ENCODE measurements around the gene CALCR.
"Not testable (repeated sequence)": the region's sequence is repeated elsewhere in the genome, so short reads cannot be mapped to it uniquely, and the experiment has no call there.

CALCR gene

GRCh38 chr7:93562106-93562505, 12.4 kb downstream of the CALCR start:
- no peak for DNase-seq (ENCODE audit: low spot score)

GRCh38 chr7:93559639-93560491, 14.7 kb downstream of the CALCR start:
- DNase-seq (ENCODE audit: low spot score) = no peak

- DNase-seq (ENCODE audit: low spot score) = no peak
Measured at GRCh38 chr7:93558705-93559614, 15.6 kb downstream of the CALCR start.

DNA sequence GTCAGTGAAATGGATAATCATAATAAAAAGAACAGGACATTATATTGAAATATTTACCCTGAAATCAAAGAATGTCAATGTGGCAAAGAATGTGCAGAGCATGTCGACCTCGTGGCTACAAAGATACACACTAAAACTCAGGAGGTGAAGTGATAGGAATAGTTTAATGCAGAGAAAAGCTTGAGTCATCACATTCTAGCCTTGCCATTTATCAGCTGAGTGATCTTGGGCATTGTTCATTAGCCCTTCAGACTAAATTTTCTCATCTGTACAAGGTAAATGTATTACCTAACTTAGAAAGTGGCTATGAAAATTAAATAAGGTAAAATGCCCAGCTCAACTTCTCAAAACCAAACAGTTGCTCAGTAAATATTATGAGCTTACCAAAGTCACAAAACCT, 22.6 kb downstream of the CALCR start:
- DNase-seq (ENCODE audit: low spot score) = no peak

DNA sequence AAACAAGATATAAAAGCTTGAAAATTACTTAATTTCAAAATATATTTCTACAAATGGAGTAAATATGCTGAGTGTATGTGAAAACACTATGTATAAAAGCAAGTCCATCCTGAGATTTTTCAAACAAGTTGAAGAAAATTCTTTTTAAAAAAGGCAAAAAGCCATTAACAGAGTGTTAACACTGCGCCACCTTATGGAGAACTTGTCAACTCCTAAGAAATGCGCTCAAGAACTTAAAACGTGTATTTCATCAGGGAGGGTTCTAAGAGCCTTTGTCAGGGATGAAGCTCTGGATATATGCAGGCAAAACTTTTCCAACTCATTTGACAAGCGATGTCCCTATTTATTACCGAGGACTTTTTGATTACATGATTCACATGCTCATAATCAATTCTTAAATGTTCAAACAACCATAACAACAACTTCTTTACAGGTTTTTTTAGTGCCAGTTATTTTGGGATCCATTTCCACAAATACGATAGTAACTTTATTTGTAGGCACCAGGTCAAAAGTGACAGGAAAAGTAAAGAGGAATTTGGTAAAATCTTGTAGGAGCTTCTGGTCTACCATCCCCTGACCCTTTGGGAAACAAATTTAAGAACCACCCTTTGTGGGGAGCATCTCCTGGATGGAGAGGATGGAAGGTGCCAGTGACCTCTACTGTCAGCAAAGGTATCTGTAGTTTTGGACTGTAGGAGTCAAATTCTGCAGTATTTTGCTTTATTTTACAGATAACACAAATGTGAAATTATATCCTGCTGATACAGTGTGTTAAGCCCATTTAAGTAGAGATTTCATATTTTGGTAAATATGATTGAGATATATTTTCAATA, 23.2 kb downstream of the CALCR start:
- DNase-seq (ENCODE audit: low spot score) = peak; percentile 25

DNA sequence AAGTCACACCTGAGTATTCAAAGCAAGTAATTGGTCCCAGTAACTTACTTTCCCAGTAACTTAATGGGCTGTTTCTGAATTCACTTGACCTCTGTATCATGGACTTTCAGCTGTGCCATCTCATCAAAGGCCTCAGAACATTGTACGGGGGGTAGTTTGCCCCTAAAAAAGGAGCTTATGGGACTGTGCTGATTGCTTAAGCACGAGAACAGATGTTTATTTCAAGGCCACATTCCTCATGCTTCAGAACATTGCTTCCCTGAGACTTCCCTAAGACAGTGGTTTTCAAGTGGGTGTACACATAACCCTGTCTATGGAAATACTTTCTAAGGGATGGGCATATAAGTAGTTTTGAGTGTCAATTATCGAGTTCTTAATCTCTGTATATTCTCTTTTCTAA, 26.8 kb downstream of the CALCR start:
- DNase-seq (ENCODE audit: low spot score) = no peak

DNA sequence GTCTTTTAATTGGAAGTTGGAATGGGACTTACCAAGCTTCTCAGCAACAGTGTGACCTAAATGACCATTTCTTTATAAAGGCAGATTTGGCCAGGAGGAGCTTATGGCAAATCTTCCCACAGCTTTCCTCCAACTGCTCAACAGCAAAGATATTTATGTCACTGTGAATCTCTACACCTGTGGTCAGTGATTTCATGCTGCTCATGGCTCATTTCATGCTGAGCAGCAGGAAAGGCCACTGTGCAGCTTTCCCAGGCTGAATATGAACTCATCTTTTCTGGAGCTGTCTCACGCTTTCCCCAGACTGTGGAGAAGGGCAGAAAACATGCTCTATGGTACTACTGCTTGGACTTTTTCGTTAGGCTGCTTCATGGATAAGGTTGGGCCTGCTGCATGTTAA, 29.8 kb downstream of the CALCR start:
- DNase-seq (ENCODE audit: low spot score) = no peak

DNA sequence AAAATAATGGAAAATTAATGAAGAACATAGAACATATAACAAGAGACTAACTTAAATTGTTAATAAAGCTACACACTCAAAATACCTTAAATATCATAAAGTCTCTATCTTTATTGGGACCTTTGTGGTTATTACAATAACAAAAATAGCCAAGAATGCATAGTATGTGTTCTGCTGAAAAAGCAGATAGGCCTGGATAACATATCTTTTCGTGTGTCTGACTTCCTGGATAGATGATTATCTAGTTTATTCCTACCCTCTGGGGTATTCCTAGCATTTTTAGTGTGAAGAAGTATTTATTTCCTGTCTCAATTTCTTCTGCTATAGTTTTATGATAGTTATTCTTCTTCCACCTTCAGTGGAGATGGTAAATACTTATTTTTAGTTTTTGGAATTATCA, 36.5 kb downstream of the CALCR start:
- DNase-seq (ENCODE audit: low spot score) = no peak

- no peak for DNase-seq (ENCODE audit: low spot score)
Measured at GRCh38 chr7:93535616-93536015, 38.9 kb downstream of the CALCR start.

DNA sequence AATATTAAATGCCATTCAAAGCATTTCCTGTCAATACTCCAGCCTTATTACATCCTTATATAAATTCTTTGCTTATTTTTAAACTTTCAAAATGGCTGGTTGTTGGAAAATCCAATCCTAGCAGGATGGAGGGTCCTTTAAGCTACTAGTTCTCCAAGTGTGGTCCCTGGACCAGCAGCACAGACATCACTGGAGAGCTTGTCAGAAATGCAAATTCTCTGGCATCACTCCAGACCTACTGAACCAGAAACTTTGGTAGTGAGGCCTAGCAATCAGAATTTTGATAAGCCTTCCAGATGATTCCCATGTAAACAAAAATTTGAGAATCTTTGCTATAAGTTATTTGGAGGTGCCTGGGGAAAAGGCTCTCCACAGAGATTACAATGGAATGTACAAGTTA, 43.8 kb downstream of the CALCR start:
- no peak for DNase-seq (ENCODE audit: low spot score)

- no peak for DNase-seq (ENCODE audit: low spot score)
Measured at GRCh38 chr7:93516834-93517233, 57.7 kb downstream of the CALCR start.

DNA sequence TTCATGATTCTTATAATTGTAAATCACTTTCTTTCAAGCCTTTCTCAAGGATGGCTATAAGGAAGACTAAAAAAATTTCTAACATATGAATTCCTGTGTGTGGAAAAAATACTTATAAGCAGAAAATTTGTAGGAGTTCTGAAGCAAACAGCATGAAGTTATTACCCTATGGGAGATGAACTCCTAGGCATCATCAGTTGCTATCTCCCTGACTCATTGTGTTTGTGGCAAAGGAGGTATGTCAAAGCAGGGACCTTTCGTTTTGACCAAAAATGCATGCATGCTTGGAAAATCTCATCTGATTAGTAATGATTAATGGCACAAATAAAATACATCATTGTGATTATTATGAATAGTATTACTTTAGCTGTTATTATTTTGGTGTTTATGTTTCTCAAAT, 59.4 kb downstream of the CALCR start:
- DNase-seq (ENCODE audit: low spot score) = no peak

- DNase-seq (ENCODE audit: low spot score) = no peak
Measured at GRCh38 chr7:93509303-93509702, 65.2 kb downstream of the CALCR start.

DNA sequence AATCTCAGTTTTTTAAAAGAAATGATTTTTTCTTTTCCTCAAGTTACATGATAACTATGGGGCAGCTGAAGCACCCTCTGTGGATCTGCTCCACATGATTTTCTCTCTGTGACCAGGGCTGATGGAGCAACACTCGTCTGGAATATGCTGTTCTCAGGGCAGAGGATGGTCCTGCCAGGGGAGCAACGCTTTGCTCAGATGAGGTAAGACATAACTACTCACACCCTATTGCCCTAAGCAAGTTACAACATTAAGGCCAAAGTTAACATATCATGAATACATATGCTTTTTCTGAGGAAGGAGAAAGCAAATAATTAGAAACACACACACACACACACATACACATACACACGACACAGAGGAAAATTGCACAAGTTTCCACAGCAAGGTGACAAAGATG, 71.4 kb downstream of the CALCR start:
- no peak for DNase-seq (ENCODE audit: low spot score)

DNA sequence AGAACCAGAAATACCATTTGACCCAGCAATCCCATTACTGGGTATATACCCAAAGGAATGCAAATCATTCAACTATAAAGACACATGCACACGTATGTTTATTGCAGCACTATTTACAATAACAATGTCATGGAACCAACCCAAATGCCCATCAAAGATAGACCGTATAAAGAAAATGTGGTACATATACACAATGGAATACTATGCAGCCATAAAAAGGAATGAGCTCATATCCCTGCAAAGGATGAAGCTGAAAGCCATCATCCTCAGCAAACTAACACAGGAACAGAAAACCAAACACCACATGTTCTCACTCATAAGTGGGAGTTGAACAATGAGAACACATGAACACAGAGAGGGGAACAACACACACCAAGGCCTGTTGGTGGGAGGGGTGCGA, 82.7 kb downstream of the CALCR start:
- DNase-seq (ENCODE audit: low spot score) = not testable (repeated sequence)

DNA sequence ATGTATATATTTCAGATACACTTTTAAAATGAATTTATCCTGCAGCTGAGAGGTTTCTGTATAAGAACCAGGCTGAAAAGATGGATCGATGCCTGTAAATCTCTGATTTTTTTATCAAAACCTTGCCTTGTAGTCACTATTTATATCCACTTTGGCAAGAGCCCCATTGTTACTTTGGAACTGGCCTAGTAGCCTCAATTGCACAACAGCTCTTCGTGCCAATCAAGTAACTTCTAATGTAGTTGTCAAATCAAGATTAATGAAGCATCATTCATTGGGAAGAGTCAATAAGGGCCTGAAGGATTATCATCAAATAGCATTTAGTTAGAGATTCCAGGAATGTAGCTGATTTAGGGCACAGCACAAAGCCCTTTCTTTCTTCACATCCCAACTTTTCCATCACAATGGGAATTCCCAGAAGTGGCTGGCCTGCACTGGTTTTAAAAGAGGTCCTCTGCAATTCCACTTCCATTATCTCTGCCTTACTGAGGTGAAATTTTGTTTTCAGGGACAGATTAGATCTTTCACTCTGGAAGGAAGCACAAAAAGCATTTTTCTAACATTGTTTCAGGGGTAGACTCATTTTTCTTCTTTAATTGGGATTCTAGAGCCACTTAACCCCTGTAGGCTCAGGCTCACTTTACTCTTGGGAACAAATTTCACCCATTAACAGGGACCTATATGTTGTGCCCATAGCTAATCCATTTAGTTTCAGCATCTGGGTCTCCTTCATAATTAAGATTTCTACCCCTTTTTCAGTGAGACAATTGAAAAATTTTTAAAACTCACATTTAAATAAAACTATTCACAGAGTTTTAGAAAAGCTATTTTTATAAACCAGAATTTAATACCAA, 97.8 kb downstream of the CALCR start:
- no peak for DNase-seq (ENCODE audit: low spot score)

- DNase-seq (ENCODE audit: low spot score) = no peak
Measured at GRCh38 chr7:93475811-93476210, 98.7 kb downstream of the CALCR start.

DNA sequence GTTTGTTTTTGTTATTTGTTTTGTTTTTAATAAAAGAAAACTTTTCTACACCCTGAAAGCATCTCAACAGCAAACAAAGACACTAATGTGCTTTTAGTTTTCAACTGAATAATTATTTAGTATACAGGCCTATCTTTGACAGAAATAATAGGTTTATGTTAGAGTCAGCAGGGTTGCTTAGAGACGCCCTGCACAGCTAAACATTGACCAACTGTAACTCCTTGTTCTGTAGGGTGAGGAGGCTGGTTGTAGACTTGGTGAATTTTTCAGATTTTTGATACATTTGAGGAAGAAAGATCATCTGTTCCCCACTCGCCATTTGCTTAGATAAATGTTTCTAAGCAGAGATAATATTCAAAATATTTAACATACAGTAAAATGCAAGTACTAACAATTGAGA, 103.1 kb downstream of the CALCR start:
- DNase-seq (ENCODE audit: low spot score) = no peak

DNA sequence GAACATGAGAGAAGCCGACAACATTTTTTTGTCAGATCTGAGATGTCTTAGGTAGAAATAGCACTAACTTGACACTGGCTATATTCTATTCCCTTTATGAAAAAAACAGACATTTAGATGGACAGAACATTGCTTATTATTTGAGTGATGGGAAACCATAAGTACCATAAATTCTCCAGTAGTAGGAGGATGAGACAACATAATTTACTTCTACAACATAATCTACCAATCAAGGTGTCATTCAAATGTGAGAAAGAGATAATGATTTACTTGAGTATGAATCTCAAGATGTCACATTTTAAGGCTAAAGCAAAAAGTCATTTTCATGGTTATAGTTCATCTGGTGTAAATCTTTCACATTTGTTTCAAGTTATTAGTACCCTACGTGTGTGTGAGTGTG, 110.8 kb downstream of the CALCR start:
- DNase-seq (ENCODE audit: low spot score) = no peak

- peak; percentile 24 for DNase-seq (ENCODE audit: low spot score)
Measured at GRCh38 chr7:93461350-93461749, 113.2 kb downstream of the CALCR start.

DNA sequence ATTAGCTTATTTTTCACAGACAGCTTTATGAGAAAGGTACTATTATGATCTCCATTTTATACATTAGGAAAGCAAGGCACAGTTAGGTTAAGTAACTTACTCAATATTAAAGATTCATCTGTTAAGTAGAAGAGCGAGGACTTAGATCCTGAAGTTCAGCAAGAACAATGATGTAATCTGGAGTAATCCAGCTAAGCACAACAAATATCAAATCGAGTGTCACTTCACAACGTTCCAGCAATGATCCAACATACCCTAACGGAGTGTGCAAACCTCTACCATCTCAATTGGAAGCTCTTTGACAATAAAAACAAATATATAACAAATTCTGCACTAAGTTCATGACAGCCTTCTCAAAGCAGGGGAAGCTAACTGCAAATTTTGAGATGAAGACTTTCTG, 121.3 kb downstream of the CALCR start:
- no peak for DNase-seq (ENCODE audit: low spot score)

Data from Ammon's horn (tissue), 1 donor.